ENCODE results near the gene JPH4. TPM values are rescaled to one million over a fixed set of nuclear protein-coding genes. Genes with fewer than 3 reads are reported as not detected.

The JPH4 gene
- total RNA-seq, 1 donor from 2014 or later: 2.0 TPM

DNA sequence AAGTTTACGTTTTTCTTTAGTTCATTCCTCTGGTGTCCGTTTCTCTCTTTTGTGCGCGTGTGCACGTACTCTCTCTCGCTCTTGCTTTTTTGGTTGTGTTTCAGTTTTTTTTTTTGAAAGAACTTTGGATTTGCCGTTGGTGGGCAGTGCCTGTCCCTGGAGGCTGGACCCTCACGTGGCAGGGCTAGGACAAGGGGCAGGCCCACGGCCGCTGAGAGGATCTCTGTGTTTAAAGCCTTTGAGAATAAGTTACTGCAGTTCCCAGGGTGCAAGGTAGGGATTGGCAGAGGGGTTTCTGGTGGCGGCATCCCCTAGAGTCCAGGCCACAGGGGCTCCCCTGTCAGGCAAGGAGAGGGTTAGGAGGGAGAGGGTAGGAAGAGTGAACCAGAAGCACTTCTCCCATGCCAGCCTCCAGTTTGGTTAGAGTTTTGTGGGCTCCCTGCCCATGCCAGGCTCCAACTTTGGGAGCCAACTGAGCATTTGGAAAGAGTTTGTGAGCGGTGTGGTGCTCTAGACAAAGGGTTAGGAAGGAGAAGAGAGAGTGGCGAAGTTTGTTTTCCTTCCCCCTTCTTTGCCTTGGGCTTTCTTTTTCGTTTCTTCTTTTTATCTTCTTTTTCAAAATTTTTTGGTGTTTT lies 57.6 kb downstream of the JPH4 start:
- Mint-ChIP-seq H3K4me1 (no peaks in the 10 kb centered on the region), H3K27me3 (no peaks in the 10 kb centered on the region), H3K27ac (no peak overlapping the region), H3K9me3 (no peaks in the 10 kb centered on the region), H3K36me3 (ENCODE audit: low read depth) (peaks cover 2% of the 10 kb centered on the region), H3K4me3 (no peak overlapping the region)
- POLR2A ChIA-PET: no interaction called here
- DNase-seq: no peak
- no peak for ATAC-seq (ENCODE audit: low read depth)
- CTCF ChIA-PET: no interaction called here
- intact Hi-C loops (cut with micrococcal nuclease): no loop called here
- TF ChIP-seq, protein P1, sequence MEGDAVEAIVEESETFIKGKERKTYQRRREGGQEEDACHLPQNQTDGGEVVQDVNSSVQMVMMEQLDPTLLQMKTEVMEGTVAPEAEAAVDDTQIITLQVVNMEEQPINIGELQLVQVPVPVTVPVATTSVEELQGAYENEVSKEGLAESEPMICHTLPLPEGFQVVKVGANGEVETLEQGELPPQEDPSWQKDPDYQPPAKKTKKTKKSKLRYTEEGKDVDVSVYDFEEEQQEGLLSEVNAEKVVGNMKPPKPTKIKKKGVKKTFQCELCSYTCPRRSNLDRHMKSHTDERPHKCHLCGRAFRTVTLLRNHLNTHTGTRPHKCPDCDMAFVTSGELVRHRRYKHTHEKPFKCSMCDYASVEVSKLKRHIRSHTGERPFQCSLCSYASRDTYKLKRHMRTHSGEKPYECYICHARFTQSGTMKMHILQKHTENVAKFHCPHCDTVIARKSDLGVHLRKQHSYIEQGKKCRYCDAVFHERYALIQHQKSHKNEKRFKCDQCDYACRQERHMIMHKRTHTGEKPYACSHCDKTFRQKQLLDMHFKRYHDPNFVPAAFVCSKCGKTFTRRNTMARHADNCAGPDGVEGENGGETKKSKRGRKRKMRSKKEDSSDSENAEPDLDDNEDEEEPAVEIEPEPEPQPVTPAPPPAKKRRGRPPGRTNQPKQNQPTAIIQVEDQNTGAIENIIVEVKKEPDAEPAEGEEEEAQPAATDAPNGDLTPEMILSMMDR (IDR thresholded peaks at IDR 0.05): no peak

GRCh38 chr14:23518709-23519108 lies 59.9 kb downstream of the JPH4 start:
- DNase-seq (no peak), ATAC-seq (ENCODE audit: low read depth) (no peak)
- ChIA-PET POLR2A (no interaction called here), CTCF (no interaction called here)
- TF ChIP-seq, protein P1 (IDR thresholded peaks at IDR 0.05): no peak
- no peaks in the 10 kb centered on the region for H3K9me3 Mint-ChIP-seq
- peaks cover 2% of the 10 kb centered on the region for H3K36me3 Mint-ChIP-seq (ENCODE audit: low read depth)
- no peak overlapping the region for H3K4me3 Mint-ChIP-seq
- intact Hi-C loops (cut with micrococcal nuclease): no loop called here
- no peaks in the 10 kb centered on the region for H3K4me1 Mint-ChIP-seq
- H3K27me3 Mint-ChIP-seq: no peaks in the 10 kb centered on the region
- no peak overlapping the region for H3K27ac Mint-ChIP-seq

Other genes with a start within 250 kb of the JPH4 start
- gene SLC22A17, start 225.9 kb downstream of the JPH4 start, total RNA-seq: 0.20 TPM in 1 of 2 replicates, not detected in the other
- not detected in 2 replicates for gene EFS, start 213.6 kb downstream of the JPH4 start, total RNA-seq
- not detected in 2 replicates for gene IL25, start 206.0 kb downstream of the JPH4 start, total RNA-seq
- not detected in 2 replicates for gene CMTM5, start 201.7 kb downstream of the JPH4 start, total RNA-seq
- not detected in 2 replicates for gene MYH6, start 170.5 kb downstream of the JPH4 start, total RNA-seq
- gene MYH7, start 143.1 kb downstream of the JPH4 start, total RNA-seq: not detected in 2 replicates
- gene NGDN, start 109.1 kb downstream of the JPH4 start, total RNA-seq: 60.5 and 67.4 TPM in 2 replicates
- gene ZFHX2, start 27.0 kb downstream of the JPH4 start, total RNA-seq: 2.2 and 2.6 TPM in 2 replicates
- gene THTPA, start 22.5 kb downstream of the JPH4 start, total RNA-seq: 18.0 and 18.6 TPM in 2 replicates
- gene AP1G2, start 11.0 kb downstream of the JPH4 start, total RNA-seq: 336 and 373 TPM in 2 replicates
- not detected in 2 replicates for gene DHRS2, start 57.6 kb upstream of the JPH4 start, total RNA-seq

Data from activated B cell treated with CpG ODN at 0.5 μM for 24 hours (primary cell).